NCI-H2029 treated with DMSO at 0.1 percent for 48 hours (cell line): ENCODE results near the gene FAM110A.
"Not testable (repeated sequence)": the region's sequence is repeated elsewhere in the genome, so short reads cannot be mapped to it uniquely, and the experiment has no call there.

Experiments used
- DNase-seq: peaks from one replicate; lab custom pipeline; 2025; lab: John Stamatoyannopoulos, UW

Gene FAM110A

DNA sequence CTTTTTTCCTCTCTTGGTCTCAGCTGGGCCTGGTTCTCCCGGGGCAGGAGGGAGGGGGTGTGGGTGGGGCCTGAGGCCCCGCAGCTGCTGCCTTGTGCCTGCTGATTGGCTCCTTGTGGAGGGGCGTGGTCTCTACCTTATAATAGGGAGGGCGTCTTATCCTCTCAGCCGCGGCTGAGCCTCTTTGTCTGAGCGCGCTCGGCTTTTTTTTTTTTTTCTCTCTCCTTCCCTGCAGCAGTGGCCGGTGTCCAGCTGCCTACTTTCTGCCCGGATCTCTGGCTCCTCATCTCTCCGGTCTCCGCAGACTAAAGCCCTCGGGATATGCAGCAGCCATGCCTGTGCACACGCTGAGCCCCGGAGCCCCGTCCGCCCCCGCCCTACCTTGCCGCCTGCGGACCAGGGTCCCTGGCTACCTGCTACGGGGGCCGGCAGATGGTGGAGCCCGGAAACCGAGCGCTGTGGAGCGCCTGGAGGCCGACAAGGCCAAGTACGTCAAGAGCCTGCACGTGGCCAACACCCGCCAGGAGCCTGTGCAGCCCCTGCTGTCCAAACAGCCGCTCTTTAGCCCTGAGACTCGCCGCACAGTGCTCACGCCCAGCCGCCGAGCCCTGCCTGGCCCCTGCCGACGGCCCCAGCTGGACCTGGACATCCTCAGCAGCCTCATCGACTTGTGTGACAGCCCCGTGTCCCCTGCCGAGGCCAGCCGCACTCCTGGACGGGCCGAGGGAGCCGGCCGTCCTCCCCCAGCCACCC, 11.1 kb downstream of the FAM110A start:
- peak; percentile 89 for DNase-seq

DNA sequence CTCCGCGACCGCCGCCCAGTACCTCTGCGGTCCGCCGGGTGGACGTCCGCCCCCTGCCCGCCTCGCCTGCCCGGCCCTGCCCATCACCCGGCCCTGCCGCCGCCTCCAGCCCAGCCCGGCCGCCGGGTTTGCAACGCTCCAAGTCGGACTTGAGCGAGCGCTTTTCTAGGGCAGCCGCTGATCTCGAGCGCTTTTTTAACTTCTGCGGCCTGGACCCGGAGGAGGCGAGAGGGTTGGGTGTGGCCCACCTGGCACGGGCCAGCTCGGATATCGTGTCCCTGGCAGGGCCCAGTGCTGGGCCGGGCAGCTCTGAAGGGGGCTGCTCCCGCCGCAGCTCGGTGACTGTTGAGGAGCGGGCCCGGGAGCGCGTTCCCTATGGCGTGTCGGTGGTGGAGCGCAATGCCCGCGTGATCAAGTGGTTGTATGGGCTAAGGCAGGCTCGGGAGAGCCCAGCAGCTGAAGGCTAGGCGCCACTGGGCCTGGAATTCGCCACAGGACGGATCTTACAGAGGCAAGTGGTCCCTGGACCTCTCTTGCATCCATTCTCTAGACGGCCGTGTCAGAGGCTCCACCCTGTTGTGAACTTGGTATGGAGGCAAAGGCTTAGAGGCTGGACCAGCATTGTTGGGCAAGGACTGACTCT, 11.8 kb downstream of the FAM110A start:
- no peak for DNase-seq

DNA sequence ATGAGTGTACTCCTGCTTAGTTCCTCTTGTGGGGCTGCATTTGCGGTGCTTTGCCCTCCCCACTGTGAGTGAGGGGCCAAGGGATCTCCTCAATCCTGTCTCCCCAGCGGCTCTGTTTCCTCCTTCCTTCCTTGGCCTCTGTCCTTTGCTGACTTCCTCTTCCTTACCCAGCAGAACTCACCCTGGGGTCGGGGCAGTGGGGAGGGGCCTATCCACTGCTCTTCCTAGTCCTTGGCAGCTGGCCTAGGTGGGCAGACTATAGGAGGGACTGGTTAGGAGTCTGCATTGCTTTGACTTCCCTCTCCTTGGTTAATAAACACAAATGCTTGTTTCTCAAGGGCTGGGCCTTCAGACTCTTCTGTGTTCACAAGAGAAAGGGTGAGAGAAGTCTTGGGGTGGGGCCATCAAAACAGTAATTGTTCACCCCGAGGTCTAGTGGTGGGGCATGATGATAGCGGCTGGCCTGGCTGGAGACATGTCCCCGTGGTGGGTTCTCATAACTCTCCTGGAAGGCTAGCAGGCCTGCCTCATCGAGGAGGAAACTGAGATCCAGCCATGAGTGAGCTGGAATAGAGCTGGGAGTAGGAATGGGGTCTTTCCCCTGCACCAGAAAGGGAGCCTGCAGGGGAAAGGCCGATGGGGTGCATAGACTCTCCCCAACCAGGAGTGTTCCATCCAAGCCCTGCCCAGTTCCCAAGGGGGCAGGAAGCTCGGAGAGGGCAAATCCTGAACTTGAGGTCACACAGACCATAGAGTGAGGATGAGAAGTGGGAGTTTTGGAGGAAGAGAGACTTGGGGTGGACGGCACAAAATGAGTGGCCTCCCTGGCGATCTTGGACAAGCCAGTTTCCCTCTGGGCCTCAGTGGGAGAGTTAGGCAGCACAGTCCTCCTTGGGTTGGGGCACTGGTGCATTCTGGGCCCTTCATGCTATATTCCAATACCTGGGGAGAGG, 12.7 kb downstream of the FAM110A start:
- DNase-seq, result no peak

DNA sequence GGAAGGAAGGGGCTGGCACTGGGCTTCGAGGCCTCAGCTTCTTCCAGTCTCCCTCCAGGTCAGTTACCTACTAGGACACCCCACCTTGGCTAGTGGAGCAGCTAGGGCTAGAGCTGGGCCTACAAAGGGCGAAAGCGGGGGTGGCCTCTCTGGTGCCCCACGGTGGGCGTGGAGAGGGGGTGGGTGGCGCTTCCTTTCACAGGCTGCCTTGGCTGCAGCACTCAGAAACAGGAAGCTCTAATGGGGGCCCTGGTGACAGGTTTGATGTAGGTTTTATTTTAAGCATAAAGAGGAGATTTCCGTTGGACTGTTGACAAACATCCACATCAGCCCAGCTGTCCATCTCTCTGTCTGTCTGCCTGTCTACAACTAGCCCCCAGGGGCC, 13.4 kb downstream of the FAM110A start:
- no peak for DNase-seq

DNA sequence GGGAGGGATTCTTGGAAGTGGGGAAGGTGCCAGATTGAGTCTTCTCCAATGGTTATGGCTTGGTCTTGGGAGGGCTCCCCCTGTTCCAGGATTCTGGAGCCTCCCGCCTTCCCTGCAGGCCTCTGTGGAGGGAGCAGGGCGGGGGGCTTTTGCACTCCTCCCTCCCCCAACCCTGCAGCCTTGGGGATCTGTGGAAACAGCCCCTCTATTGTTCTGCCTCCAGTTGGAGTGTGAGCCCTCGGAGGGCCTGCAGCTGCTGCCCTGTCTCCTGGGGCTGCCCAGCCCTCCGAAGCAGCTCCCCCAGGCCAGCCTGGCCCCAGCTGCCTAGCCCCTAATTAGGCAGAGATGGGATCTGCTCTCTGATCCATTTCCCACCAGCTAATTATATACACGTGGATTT, 14.7 kb downstream of the FAM110A start:
- DNase-seq, result no peak

DNA sequence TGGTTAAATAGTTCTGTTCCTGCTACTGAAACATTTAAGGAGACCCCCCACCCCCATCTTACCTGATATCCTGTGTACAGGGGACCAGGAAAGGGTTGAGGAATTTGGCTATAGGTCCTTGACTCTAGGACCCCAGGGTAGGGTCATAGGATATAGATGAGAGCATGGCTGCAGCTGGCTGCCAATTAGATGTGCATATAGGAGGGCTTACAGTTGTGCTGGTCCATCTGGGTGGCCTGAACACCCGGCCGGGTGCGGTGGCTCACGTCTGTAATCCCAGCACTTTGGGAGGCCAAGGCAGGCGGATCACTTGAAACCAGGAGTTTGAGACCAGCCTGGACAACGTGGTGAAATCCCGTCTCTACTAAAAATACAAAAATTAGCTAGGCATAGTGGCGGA, 15.2 kb downstream of the FAM110A start:
- not testable (repeated sequence) for DNase-seq

DNA sequence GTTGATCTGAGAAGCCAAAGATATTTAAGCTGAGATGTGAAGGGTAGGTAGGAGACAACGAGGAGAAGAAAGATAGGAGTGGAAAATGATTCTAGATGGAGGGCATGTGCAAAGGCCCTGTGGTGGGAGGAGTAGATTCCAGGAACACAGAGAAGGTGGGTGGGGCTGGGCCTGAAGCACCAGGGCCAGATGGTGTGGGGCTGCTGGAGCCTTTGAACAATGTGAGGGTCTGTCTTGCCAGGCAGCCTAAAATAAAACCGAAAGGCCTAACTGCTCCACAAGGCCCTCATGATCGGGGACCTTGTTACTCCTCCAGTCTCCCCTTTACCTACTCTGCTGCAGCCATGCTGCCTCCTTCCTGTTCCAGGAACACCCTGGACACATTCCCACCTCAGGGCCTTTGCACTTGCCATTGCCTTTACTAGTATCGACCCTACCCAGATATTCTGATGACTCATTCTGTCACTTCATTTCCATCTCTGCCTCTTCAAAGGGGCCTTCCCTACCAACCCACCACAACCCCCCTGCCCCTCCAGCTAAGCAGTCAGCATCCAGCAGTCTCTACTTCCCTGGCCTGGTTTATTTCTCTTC, 20.0 kb downstream of the FAM110A start:
- no peak for DNase-seq

DNA sequence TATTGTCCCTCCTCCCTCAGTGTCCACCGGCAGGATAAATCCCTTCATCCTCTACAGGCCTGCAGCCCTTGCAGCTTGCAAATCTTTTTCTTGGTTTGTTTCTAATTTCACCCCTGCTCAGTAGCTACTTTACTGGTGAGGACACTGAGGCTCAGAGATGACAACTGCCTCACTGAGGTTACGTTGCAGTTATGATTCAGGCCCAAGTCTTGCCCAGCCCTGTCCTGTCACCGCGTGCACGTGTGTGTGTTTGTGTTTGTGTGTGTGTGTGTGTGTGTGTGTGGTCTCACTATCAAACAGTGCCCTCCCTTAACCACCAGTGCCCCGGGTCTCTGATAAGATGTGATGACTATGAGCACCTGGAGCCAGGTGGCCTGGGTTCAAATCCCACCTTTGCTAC, 21.1 kb downstream of the FAM110A start:
- no peak for DNase-seq

DNA sequence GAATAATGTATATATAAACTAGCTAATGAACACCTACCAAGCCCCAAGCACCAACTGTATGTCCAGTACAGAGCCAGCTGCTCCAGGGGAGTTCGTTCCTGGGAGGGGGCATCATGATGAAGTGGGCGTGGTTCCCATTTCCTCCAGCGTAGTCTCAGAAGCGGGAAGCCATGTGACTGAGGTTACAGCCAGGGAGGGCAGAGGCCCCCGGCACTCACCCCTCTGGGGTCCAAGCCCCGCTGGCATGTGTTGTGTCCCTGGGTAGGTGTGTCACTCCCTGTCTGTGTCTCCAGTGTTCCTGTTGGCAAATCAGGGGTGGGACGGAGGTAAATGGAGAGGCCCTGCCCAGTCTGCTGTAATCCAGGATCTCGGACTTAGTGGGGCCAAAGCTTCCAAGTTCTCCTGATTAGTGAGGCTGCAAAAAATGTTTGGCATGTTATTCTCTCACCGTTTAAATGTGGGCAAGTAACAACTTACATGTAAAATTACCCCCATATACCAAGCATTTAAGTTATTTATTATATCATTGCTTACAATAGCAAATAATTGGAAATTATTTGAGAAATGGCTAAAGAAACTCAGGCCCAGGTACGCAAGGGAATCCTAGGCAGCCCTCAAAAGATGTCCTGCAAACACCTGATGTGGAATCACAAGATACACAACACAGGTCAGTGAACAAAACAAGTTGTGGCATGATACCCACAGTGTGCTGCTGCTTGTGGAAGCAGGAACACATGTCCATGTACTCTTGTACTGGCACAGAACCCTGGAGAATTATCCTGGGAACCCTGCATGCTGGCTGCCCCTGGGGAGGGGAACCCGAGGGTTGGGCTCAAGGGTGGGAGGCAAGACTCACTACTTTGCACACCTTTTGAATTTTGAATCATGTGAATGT, 22.2 kb downstream of the FAM110A start:
- no peak for DNase-seq

DNA sequence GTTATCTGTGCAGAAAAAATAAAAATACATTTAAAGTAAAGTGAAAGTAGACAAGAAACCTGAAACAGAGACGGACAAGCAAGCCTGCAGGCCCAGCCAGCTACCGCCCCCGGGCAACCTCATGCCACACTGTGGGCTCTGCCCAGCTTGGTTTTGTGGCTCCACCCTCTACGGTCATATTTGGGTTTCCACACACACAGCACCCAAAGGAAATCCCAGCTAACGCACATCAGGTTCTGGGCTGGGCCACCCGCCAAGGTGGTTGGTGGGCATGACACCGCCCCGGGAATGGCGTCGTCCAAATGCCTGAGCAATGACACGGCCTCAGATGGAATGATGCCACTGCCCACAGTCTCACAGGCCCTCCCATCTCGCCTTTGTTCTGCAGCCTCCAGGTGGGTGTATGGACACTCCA, 22.9 kb downstream of the FAM110A start:
- no peak for DNase-seq

DNA sequence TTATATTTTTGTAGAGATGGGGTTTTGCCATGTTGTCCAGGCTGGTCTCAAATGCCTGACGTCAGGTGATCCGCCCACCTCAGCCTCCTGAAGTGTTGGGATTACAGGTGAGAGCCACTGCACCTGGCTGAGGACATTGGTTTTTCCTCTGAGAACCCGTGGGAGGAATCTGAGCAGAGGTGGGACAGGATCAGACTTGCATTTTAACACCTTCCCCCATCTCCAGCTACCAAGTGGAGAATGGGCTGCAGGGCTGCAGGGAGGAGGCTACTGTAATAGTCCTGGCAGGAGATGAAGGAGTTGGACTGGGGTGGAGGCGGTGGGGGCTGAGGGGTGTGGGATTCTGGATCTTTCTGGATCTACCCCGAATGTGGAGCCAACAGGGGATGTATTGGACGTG, 24.5 kb downstream of the FAM110A start:
- no peak for DNase-seq

DNA sequence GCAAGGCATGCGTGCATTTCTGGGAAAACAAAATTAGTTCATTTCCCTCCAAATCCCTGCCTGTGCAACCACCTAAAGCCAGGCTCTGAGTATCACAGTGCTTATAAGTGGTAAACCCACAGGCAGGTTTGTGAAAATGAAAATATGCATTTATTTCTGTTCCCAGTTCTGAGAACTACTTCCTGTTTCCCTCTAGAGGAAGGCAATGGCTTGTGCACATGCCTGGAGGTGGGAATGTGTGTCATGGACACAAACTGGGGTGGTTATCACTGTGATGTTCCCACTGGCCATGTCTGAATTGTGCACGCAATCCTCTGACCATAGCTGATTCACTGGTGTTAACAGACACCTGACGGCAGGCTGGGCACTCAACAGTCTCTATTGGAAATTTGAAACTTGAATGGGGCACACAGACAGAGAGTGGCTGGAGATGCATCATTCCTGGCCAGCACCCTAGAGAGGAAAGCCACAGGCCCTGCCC, 26.3 kb downstream of the FAM110A start:
- DNase-seq, result no peak

DNA sequence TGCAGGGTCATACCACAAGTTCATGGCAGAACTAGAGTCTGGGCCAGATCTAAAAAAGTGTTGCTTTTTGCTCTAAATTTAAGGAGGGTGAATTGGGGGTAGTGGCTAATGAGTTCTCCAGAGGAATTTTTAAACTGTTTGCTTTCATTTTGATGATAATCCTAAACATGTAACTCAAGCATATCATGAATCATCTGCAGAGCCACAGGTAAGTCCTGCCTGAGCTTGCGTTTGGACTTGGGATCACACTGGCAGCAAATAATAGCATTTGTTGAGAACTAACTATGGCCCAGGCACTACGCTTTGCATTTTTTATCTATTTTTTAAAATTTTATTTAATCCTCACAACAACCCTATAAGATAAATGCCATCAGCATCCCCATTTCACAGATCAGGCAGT, 27.4 kb downstream of the FAM110A start:
- no peak for DNase-seq

DNA sequence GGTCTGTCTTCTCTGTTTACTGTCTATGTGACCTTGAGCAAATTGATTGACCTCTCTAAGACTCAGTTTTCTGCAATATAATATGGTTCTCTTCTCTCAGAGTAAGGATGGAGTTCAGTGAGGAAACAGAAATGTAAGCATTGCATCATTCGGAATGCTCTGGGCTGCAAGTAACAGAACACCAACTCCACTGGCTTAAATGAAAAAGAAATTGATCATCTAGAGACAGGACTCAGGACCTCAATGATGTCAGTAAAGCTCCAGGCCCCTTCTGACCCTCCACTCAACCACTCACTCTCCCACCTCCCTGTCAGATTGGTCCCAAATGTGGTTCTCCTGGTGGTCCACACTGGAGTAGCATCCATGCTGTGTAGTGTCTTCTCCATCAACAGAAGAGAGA, 31.9 kb downstream of the FAM110A start:
- DNase-seq, result no peak

DNA sequence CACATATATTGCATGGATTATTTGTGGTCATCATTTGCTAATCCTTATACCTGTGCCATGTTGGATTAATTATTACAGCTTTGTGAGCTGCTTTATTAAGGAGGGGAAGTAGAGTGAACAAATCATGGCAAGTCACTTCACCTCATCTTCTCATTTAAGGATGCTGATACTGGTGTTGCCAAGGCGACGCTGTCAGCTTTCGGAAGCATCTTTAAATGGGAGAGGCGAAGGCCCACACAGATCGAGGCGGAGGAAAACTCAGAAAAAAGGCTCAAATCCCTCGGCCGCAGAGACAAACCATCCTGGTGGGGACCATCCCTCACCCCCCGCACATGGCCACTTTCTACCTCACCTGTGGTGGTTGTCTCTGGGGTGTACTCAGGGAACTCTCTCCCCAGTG, 34.8 kb downstream of the FAM110A start:
- no peak for DNase-seq

DNA sequence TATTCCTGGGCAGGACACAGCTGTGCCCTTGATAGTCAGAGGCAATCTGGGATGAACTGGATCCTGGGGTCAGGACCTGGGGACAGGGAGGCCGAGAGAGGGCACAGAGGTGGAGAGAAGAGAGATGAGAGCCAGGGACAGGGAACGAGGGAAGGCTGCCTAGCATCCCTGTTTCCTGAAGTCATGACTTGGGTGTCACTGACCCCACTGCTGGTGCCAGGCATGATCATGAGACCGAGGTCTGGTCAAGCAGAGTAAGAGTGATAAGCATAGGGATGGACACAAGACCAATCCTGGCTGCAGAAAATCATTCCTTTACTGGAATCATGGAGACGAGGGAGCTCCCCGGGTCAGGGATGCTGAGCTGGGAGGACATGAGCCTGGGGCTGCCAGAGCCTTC, 36.1 kb downstream of the FAM110A start:
- DNase-seq, result no peak

DNA sequence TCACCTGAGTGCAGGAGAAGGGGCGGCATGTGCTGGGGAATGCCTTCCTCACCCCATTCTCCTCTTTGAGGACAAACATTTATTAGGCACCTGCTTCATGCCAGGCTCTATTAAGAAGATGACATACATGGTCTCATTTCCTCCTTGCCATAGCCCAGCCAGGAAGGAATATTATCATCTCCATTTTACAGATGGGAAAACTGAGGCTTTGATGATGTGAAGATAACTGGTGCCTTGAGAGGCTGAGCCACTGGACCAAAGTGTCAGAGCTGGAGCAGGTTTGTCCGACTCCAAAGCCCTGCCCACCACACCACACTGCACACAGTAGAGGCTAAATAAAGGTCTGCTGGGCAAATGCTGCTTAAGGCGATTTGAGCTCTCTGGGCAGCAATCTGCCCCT, 37.2 kb downstream of the FAM110A start:
- DNase-seq, result no peak

DNA sequence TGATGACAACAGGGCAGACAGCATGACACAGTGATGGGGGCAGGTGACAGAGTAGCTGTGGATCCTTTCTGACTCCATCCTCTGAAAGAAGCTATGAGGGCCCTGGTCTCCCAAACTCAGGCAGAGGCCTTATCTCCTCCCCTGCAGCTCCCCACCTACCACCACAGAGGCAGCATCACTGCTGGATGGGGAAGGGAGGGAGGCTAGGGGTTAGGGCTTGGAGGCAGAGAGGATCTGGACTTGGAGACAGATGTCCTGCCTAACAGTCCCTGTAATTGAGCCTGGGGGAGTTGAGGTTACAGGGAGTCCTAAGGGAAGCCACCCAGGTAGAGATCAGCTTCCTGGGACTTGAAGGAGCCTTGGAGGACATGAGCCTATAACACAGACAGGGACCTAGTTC, 37.9 kb downstream of the FAM110A start:
- no peak for DNase-seq

DNA sequence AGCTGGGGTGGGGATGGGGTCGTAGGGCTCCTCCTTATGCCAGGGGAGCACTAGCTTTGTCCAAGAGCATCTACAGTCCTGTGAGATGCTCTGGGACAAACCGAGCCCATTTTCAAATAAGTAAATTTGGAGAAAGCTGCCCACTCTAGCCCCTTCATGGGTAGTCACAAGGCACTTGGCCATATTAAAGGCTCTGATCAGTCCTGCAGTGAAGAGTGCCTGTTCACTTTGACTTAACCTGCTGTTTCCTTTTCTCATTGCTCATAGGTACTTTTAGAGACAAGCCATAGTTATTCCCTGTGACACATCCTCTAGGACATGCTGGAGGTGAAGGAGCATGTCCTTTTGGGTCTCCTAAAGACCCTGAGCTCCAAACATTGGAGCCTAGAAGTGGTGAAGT, 38.4 kb downstream of the FAM110A start:
- no peak for DNase-seq

DNA sequence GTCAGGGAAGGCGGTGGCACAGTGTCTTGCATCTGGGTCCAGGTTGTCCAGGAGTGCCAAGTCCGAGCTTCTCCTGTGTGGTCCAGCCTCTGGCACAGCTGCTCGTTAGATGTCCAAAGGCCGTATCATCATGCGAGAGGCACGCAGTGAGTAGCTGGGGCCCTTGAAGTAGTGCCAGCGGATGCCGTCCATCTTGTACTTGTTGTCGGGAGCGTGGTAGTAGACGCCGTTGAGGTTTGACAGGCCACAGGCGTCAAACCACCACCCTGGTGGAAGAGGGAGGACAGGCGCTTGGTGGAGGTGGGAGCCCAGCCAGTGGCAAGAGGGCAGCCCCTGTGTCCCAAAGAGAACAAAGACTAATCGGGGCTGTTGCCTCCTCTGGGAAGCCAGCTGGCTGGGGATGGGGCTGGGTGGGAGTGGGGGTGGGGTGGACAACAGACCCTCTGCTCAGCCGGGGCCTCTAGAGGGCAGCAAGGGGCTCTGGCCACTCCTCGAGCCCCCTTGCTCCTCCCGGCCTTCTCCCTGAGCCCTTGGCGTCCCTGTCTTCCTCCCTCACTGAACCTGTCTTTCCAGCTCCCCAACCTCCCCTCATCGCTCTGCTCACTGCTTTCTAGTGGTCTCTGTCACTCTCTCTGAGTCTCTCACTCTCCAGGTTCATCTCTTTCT, 39.5 kb downstream of the FAM110A start:
- DNase-seq, result no peak
